ENCODE results near the gene TECPR2.

DNA sequence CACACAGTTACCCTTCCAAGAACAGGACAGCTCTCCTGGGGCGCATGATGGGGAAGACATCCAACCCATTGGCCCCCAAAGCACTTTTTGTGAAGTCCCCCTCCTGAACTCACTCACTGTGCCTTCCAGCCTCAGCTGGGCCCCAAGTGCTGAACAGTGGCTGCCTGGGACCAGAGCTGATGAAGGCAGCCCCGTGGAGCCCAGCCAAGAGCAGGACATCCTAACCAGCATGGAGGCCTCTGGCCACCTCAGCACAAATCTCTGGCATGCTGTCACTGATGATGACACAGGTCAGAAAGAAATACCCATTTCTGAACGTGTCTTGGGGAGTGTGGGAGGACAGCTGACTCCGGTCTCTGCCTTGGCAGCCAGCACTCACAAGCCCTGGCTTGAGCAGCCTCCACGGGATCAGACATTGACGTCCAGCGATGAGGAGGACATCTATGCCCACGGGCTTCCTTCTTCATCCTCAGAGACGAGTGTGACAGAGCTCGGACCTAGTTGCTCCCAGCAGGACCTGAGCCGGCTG, 72.0 kb downstream of the TECPR2 start:
- TF ChIP-seq, protein P1, sequence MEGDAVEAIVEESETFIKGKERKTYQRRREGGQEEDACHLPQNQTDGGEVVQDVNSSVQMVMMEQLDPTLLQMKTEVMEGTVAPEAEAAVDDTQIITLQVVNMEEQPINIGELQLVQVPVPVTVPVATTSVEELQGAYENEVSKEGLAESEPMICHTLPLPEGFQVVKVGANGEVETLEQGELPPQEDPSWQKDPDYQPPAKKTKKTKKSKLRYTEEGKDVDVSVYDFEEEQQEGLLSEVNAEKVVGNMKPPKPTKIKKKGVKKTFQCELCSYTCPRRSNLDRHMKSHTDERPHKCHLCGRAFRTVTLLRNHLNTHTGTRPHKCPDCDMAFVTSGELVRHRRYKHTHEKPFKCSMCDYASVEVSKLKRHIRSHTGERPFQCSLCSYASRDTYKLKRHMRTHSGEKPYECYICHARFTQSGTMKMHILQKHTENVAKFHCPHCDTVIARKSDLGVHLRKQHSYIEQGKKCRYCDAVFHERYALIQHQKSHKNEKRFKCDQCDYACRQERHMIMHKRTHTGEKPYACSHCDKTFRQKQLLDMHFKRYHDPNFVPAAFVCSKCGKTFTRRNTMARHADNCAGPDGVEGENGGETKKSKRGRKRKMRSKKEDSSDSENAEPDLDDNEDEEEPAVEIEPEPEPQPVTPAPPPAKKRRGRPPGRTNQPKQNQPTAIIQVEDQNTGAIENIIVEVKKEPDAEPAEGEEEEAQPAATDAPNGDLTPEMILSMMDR (IDR thresholded peaks at IDR 0.05; ENCODE audit: poor library complexity), result no peak
- TF ChIP-seq EZH2 (IDR thresholded peaks at IDR 0.05; ENCODE audit: borderline replicate concordance) (no peak), EZH2phosphoT487 (IDR thresholded peaks at IDR 0.05; ENCODE audit: low read depth, severe bottlenecking, unreplicated experiment) (no peak)
